Vagina (tissue), 2 donors: Measurements from ENCODE around the gene NFXL1. TPM values are rescaled to one million over a fixed set of nuclear protein-coding genes. Genes with fewer than 3 reads are reported as not detected.

Experiments
- DNase-seq, 2 donors: peaks; one replicate each; pipeline ENCODE4 v3.0.0-alpha.2; 2017; ENCODE audit errors: extremely low spot score in 2 of 2
- H3K27ac ChIP-seq: fragments of 200-600 bp; sonication (generic); one replicate; pipeline ENCODE4 v1.5.1; 2019
- H3K27me3 ChIP-seq: fragments of 200-600 bp; sonication (generic); one replicate; pipeline ENCODE4 v1.5.1; 2019
- H3K36me3 ChIP-seq, 2 donors: fragments of 200-600 bp; sonication (generic); one replicate each; pipeline ENCODE4 v1.5.1; 2017 to 2019
- H3K4me1 ChIP-seq: fragments of 200-600 bp; sonication (generic); one replicate; pipeline ENCODE4 v1.5.1; 2019
- H3K4me3 ChIP-seq, 2 donors: fragments of 200-600 bp; sonication (generic); 1 replicate in 1 of 2; 2 replicates in 1 of 2; pipeline ENCODE4 v1.5.1; 2016 to 2019
- H3K9me3 ChIP-seq: fragments of 200-600 bp; sonication (generic); one replicate; pipeline ENCODE4 v1.5.1; 2019
- POLR2A ChIP-seq, 2 donors: fragments of 450-650 bp; IDR thresholded peaks; one replicate each; pipeline ENCODE4 v1.6.1; 2017; ENCODE audit warnings: antibody characterized with exemption in 2 of 2, mild to moderate bottlenecking in 2 of 2, moderate library complexity in 2 of 2
- POLR2AphosphoS5 ChIP-seq, 2 donors: sonication (generic); formaldehyde crosslinking; IDR thresholded peaks; one replicate each; pipeline ENCODE4 v1.9.0; 2017; ENCODE audit warnings: antibody characterized with exemption in 2 of 2, mild to moderate bottlenecking in 2 of 2, low read depth in 1 of 2; ENCODE audit not compliant: insufficient read depth in 1 of 2
- intact Hi-C: fragments of 100-400 bp; cut with DNase I; formaldehyde crosslinking; loops from one replicate; pipeline ENCODE4 v1.15.1; 2023
- total RNA-seq: library from RNA; depleted of rRNA; stranded (reverse); fragments of >200 nt; gene quantifications from one replicate; pipeline ENCODE4 v1.2.3, GENCODE V29; 2016
- TF ChIP-seq, protein P1 (sequence below), 3 experiments: fragments of 450-650 bp in 2 of 3; fragments of 200-600 bp in 1 of 3; sonication (generic) in 1 of 3; IDR thresholded peaks; one replicate each; pipeline ENCODE4 v1.5.1; 2017 to 2019; ENCODE audit warnings: antibody characterized with exemption in 3 of 3, mild to moderate bottlenecking in 2 of 3, moderate library complexity in 2 of 3

NFXL1 gene
- total RNA-seq, 1 donor from 2014 or later: 36.6 TPM

GRCh38 chr4:47835494-47835893 is 78.9 kb downstream of the NFXL1 start:
- Histone ChIP-seq H3K36me3 (no peaks in the 10 kb centered on the region), H3K9me3 (no peaks in the 10 kb centered on the region), H3K4me3 (no peak overlapping the region), H3K27ac (no peak overlapping the region), H3K27me3 (no peaks in the 10 kb centered on the region), H3K4me1 (peaks cover 35% of the 10 kb centered on the region)
- TF ChIP-seq POLR2AphosphoS5 (IDR thresholded peaks at IDR 0.05; ENCODE audit: insufficient read depth in 1 of 2, low read depth in 1 of 2) (no peak), POLR2A (IDR thresholded peaks at IDR 0.05) (no peak)
- TF ChIP-seq, protein P1, sequence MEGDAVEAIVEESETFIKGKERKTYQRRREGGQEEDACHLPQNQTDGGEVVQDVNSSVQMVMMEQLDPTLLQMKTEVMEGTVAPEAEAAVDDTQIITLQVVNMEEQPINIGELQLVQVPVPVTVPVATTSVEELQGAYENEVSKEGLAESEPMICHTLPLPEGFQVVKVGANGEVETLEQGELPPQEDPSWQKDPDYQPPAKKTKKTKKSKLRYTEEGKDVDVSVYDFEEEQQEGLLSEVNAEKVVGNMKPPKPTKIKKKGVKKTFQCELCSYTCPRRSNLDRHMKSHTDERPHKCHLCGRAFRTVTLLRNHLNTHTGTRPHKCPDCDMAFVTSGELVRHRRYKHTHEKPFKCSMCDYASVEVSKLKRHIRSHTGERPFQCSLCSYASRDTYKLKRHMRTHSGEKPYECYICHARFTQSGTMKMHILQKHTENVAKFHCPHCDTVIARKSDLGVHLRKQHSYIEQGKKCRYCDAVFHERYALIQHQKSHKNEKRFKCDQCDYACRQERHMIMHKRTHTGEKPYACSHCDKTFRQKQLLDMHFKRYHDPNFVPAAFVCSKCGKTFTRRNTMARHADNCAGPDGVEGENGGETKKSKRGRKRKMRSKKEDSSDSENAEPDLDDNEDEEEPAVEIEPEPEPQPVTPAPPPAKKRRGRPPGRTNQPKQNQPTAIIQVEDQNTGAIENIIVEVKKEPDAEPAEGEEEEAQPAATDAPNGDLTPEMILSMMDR (IDR thresholded peaks at IDR 0.05): no peak
- DNase-seq: no peak
- intact Hi-C loops: no loop called here

- Histone ChIP-seq H3K36me3 (no peaks in the 10 kb centered on the region), H3K27me3 (no peaks in the 10 kb centered on the region), H3K27ac (no peak overlapping the region), H3K9me3 (no peaks in the 10 kb centered on the region), H3K4me3 (no peak overlapping the region), H3K4me1 (peaks cover 11% of the 10 kb centered on the region)
- intact Hi-C loops: no loop called here
- DNase-seq: no peak
- TF ChIP-seq POLR2AphosphoS5 (IDR thresholded peaks at IDR 0.05; ENCODE audit: insufficient read depth in 1 of 2, low read depth in 1 of 2) (no peak), POLR2A (IDR thresholded peaks at IDR 0.05) (no peak)
- TF ChIP-seq, protein P1 (IDR thresholded peaks at IDR 0.05): no peak
Observed at GRCh38 chr4:47831026-47831679, 83.2 kb downstream of the NFXL1 start.

DNA sequence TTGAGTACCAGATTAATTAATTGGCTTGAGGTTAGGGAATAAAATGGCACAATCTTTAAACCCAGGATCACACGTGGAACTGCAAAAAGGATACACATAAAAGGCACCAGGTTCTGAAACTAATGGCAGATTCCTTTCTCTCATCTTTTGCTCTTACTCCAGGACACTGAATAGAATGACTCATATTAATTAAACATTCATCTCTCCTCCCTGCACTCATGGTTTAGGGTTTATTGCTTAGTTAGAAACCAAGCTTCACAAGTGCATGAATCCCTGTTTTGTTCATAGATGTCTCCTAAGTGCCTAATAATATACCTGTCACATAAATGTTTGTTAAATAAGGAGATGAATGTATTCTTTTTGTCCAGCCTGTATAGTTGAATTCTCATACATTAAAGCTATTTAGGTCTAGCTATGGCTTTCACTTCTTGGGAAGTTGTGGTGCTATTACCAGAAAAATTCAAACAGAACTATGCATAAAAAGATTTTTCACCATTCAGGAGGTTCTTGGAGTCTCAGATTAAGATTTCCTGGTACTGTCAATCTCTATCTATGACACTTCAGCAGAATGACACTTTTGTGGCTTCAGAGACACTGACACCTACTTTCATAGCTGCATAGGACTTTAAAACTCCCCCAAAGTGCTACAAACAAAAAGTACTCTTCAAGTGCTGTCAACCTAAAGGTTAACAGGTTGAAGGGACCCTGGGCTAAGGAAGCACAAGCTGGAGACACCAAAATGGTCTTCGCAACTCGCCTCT is 83.9 kb downstream of the NFXL1 start:
- TF ChIP-seq, protein P1 (IDR thresholded peaks at IDR 0.05): no peak
- no peak for TF ChIP-seq POLR2A (IDR thresholded peaks at IDR 0.05)
- TF ChIP-seq POLR2AphosphoS5 (IDR thresholded peaks at IDR 0.05; ENCODE audit: insufficient read depth in 1 of 2, low read depth in 1 of 2): no peak
- no peak overlapping the region for H3K4me3 ChIP-seq
- intact Hi-C loops: no loop called here
- no peak for DNase-seq
- no peak overlapping the region for H3K27ac ChIP-seq
- H3K4me1 ChIP-seq: peaks cover 4% of the 10 kb centered on the region
- H3K9me3 ChIP-seq: no peaks in the 10 kb centered on the region
- no peaks in the 10 kb centered on the region for H3K27me3 ChIP-seq
- no peaks in the 10 kb centered on the region for H3K36me3 ChIP-seq

DNA sequence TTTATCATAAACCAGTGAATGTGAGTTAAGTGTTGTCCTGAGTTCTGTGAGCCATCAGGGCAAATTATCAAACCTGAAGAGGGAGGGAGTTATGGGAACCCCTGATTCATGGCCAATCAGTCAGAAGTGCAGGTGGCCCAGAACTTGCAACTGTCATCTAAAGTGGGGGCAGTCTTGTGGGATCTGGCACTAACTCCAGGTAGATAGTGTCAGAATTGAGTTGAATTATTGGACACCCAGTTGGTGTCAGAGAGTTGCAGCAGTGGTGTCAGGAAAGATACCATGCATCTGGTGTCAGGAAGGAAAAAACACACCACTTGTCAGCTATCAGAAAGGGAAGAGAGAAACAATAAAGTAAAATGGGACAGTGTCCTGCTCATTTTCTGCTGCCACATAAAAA is 84.9 kb downstream of the NFXL1 start:
- no peak overlapping the region for H3K27ac ChIP-seq
- no peaks in the 10 kb centered on the region for H3K36me3 ChIP-seq
- TF ChIP-seq POLR2AphosphoS5 (IDR thresholded peaks at IDR 0.05; ENCODE audit: insufficient read depth in 1 of 2, low read depth in 1 of 2) (no peak), POLR2A (IDR thresholded peaks at IDR 0.05) (no peak)
- TF ChIP-seq, protein P1 (IDR thresholded peaks at IDR 0.05): no peak
- no peak overlapping the region for H3K4me3 ChIP-seq
- intact Hi-C loops: no loop called here
- DNase-seq: no peak
- H3K27me3 ChIP-seq: no peaks in the 10 kb centered on the region
- no peaks in the 10 kb centered on the region for H3K4me1 ChIP-seq
- H3K9me3 ChIP-seq: no peaks in the 10 kb centered on the region
